SK-N-MC (cell line): Measurements from ENCODE around the gene KIAA0513.

ENCODE experiments used
- EZH2 ChIP-seq: fragments of 200-600 bp; sonication (generic); IDR thresholded peaks from one replicate; pipeline ENCODE4 v1.6.1; 2017; ENCODE audit warnings: antibody characterized with exemption
- FOXP2 ChIP-seq: optimal IDR thresholded peaks from 2 replicates; pipeline ENCODE3; 2011; ENCODE audit warnings: mild to moderate bottlenecking, moderate library complexity; ENCODE audit not compliant: insufficient read depth; ENCODE audit errors: extremely low read length, control extremely low read depth

- TF ChIP-seq EZH2 (no peak), FOXP2 (no peak)
Measured at GRCh38 chr16:85045077-85045476, 17.5 kb downstream of the KIAA0513 start.
